Stimulated activated naive CD8-positive, alpha-beta T cell treated with anti-CD3 and anti-CD28 coated beads, Interleukin-15, Interleukin-2, amounts not matched to agents 100 ng/mL and 50 ng/mL, for 24 hours (primary cell): Measurements from ENCODE around the gene B4GALT5.
"Not testable (repeated sequence)": the region's sequence is repeated elsewhere in the genome, so short reads cannot be mapped to it uniquely, and the experiment has no call there.

Source experiments
- H3K27ac Mint-ChIP-seq: one replicate; pipeline ENCODE4 v1.8.0; 2021; ENCODE audit warnings: mild to moderate bottlenecking, mixed read lengths
- H3K27me3 Mint-ChIP-seq: one replicate; pipeline ENCODE4 v1.8.0; 2021; ENCODE audit warnings: mixed read lengths
- H3K36me3 Mint-ChIP-seq: one replicate; pipeline ENCODE4 v1.8.0; 2021; ENCODE audit warnings: low read depth, mixed read lengths
- H3K4me1 Mint-ChIP-seq: one replicate; pipeline ENCODE4 v1.8.0; 2021; ENCODE audit warnings: low read depth, mixed read lengths
- H3K4me3 Mint-ChIP-seq: one replicate; pipeline ENCODE4 v1.8.0; 2021; ENCODE audit warnings: mild to moderate bottlenecking, mixed read lengths
- H3K9me3 Mint-ChIP-seq: one replicate; pipeline ENCODE4 v1.8.0; 2021; ENCODE audit warnings: mixed read lengths

The B4GALT5 gene

GRCh38 chr20:49715466-49715865 lies 1.8 kb upstream of the B4GALT5 start:
- peaks cover 3% of the 10 kb centered on the region for H3K36me3 Mint-ChIP-seq
- no peaks in the 10 kb centered on the region for H3K9me3 Mint-ChIP-seq
- no peak overlapping the region for H3K27ac Mint-ChIP-seq
- peaks cover 2% of the 10 kb centered on the region for H3K27me3 Mint-ChIP-seq
- peaks cover 41% of the 10 kb centered on the region for H3K4me1 Mint-ChIP-seq
- no peak overlapping the region for H3K4me3 Mint-ChIP-seq

- peaks cover 13% of the 10 kb centered on the region for H3K36me3 Mint-ChIP-seq
- H3K4me1 Mint-ChIP-seq = peaks cover 60% of the 10 kb centered on the region
- H3K9me3 Mint-ChIP-seq = no peaks in the 10 kb centered on the region
- H3K27me3 Mint-ChIP-seq = no peaks in the 10 kb centered on the region
- H3K4me3 Mint-ChIP-seq = peak overlapping the region; percentile 88
- H3K27ac Mint-ChIP-seq = peak overlapping the region; percentile 92
Measured at GRCh38 chr20:49712996-49713752, 504 bp downstream of the B4GALT5 start.

GRCh38 chr20:49712646-49712995 lies 1.1 kb downstream of the B4GALT5 start:
- no peaks in the 10 kb centered on the region for H3K27me3 Mint-ChIP-seq
- H3K36me3 Mint-ChIP-seq = peaks cover 13% of the 10 kb centered on the region
- H3K4me1 Mint-ChIP-seq = peaks cover 55% of the 10 kb centered on the region
- H3K9me3 Mint-ChIP-seq = no peaks in the 10 kb centered on the region
- peak overlapping the region; percentile 92 for H3K27ac Mint-ChIP-seq
- peak overlapping the region; percentile 88 for H3K4me3 Mint-ChIP-seq

GRCh38 chr20:49712118-49712517 lies 1.6 kb downstream of the B4GALT5 start:
- Mint-ChIP-seq H3K4me1 (peaks cover 54% of the 10 kb centered on the region), H3K27ac (peak overlapping the region; percentile 19), H3K27me3 (no peaks in the 10 kb centered on the region)

GRCh38 chr20:49711667-49711987 lies 2.1 kb downstream of the B4GALT5 start:
- Mint-ChIP-seq H3K36me3 (peaks cover 17% of the 10 kb centered on the region), H3K4me1 (peaks cover 59% of the 10 kb centered on the region), H3K9me3 (no peaks in the 10 kb centered on the region), H3K27me3 (no peaks in the 10 kb centered on the region), H3K4me3 (peak overlapping the region; percentile 88), H3K27ac (peak overlapping the region; percentile 19)

More at GRCh38 chr20:49712118-49712517, 1.6 kb downstream of the B4GALT5 start:
- Mint-ChIP-seq H3K9me3 (no peaks in the 10 kb centered on the region), H3K4me3 (peak overlapping the region; percentile 88), H3K36me3 (peaks cover 16% of the 10 kb centered on the region)

- peak overlapping the region; percentile 88 for H3K4me3 Mint-ChIP-seq
- peaks cover 64% of the 10 kb centered on the region for H3K4me1 Mint-ChIP-seq
- H3K27ac Mint-ChIP-seq = no peak overlapping the region
- H3K27me3 Mint-ChIP-seq = no peaks in the 10 kb centered on the region
- H3K36me3 Mint-ChIP-seq = peaks cover 17% of the 10 kb centered on the region
- H3K9me3 Mint-ChIP-seq = no peaks in the 10 kb centered on the region
Measured at GRCh38 chr20:49710971-49711666, 2.6 kb downstream of the B4GALT5 start.

GRCh38 chr20:49707118-49707517 lies 6.6 kb downstream of the B4GALT5 start:
- Mint-ChIP-seq H3K4me1 (peaks cover 71% of the 10 kb centered on the region), H3K9me3 (no peaks in the 10 kb centered on the region), H3K27me3 (no peaks in the 10 kb centered on the region), H3K27ac (no peak overlapping the region), H3K4me3 (no peak overlapping the region), H3K36me3 (peaks cover 28% of the 10 kb centered on the region)

- Mint-ChIP-seq H3K36me3 (peaks cover 31% of the 10 kb centered on the region), H3K27ac (no peak overlapping the region), H3K4me1 (peaks cover 71% of the 10 kb centered on the region), H3K9me3 (no peaks in the 10 kb centered on the region), H3K27me3 (no peaks in the 10 kb centered on the region), H3K4me3 (no peak overlapping the region)
Measured at GRCh38 chr20:49706630-49707091, 7.0 kb downstream of the B4GALT5 start.

GRCh38 chr20:49705893-49706292 lies 7.8 kb downstream of the B4GALT5 start:
- H3K4me3 Mint-ChIP-seq = not testable (repeated sequence)

GRCh38 chr20:49705358-49705757 lies 8.3 kb downstream of the B4GALT5 start:
- H3K36me3 Mint-ChIP-seq = peaks cover 27% of the 10 kb centered on the region
- no peaks in the 10 kb centered on the region for H3K27me3 Mint-ChIP-seq
- peak overlapping the region; percentile 27 for H3K4me3 Mint-ChIP-seq
- no peaks in the 10 kb centered on the region for H3K9me3 Mint-ChIP-seq
- peaks cover 71% of the 10 kb centered on the region for H3K4me1 Mint-ChIP-seq
- H3K27ac Mint-ChIP-seq = peak overlapping the region; percentile 32

More at GRCh38 chr20:49705893-49706292, 7.8 kb downstream of the B4GALT5 start:
- Mint-ChIP-seq H3K4me1 (peaks cover 71% of the 10 kb centered on the region), H3K36me3 (peaks cover 31% of the 10 kb centered on the region)
- H3K27me3 Mint-ChIP-seq, H3K9me3 Mint-ChIP-seq, H3K27ac Mint-ChIP-seq: not testable (repeated sequence)

- Mint-ChIP-seq H3K27me3 (no peaks in the 10 kb centered on the region), H3K36me3 (peaks cover 25% of the 10 kb centered on the region), H3K27ac (no peak overlapping the region), H3K9me3 (no peaks in the 10 kb centered on the region), H3K4me3 (no peak overlapping the region), H3K4me1 (peaks cover 70% of the 10 kb centered on the region)
Measured at GRCh38 chr20:49704932-49705336, 8.7 kb downstream of the B4GALT5 start.

- Mint-ChIP-seq H3K27me3 (no peaks in the 10 kb centered on the region), H3K9me3 (no peaks in the 10 kb centered on the region), H3K27ac (peak overlapping the region; percentile 86), H3K4me1 (peaks cover 80% of the 10 kb centered on the region), H3K4me3 (no peak overlapping the region), H3K36me3 (peaks cover 20% of the 10 kb centered on the region)
Measured at GRCh38 chr20:49701916-49702315, 11.8 kb downstream of the B4GALT5 start.

- Mint-ChIP-seq H3K27ac (peak overlapping the region; percentile 59), H3K36me3 (peaks cover 20% of the 10 kb centered on the region), H3K4me3 (no peak overlapping the region), H3K9me3 (no peaks in the 10 kb centered on the region), H3K27me3 (no peaks in the 10 kb centered on the region), H3K4me1 (peaks cover 80% of the 10 kb centered on the region)
Measured at GRCh38 chr20:49701241-49701790, 12.4 kb downstream of the B4GALT5 start.

GRCh38 chr20:49700411-49701185 lies 13.1 kb downstream of the B4GALT5 start:
- H3K27ac Mint-ChIP-seq = peak overlapping the region; percentile 59
- H3K4me3 Mint-ChIP-seq = no peak overlapping the region
- H3K9me3 Mint-ChIP-seq = no peaks in the 10 kb centered on the region
- no peaks in the 10 kb centered on the region for H3K27me3 Mint-ChIP-seq
- H3K4me1 Mint-ChIP-seq = peaks cover 78% of the 10 kb centered on the region
- peaks cover 20% of the 10 kb centered on the region for H3K36me3 Mint-ChIP-seq
